GM12878 (cell line): ENCODE results near the gene ADGRD1. TPM values are rescaled to one million over a fixed set of nuclear protein-coding genes. Genes with fewer than 3 reads are reported as not detected.

Experiments
- ATAC-seq: fragments of 200-7000 bp; cut with Tn5 transposase; 3 replicates; pipeline ENCODE4 v1.9.1; 2020; ENCODE audit warnings: mild to moderate bottlenecking, moderate library complexity
- BruUV-seq: library from RNA; stranded (reverse); fragments of 400-500 nt; replicated peaks from 2 replicates; lab custom pipeline; 2021; lab: Mats Ljungman, UMichigan
- CTCF ChIA-PET: fragments of 300-600 bp; sonication (Branson Sonifier 250); formaldehyde crosslinking; extraction: SDS; loops from one replicate; lab custom pipeline; 2021; ENCODE audit warnings: inconsistent platforms; lab: Yijun Ruan, JAX
- POLR2A ChIA-PET: fragments of 350-600 bp; formaldehyde crosslinking; extraction: SDS; loops from one replicate; lab custom pipeline; 2021; ENCODE audit warnings: inconsistent platforms; lab: Charles Lee
- RAD21 ChIA-PET: fragments of 300-600 bp; sonication (Branson Sonifier 250); formaldehyde crosslinking; loops from one replicate; lab custom pipeline; 2023; ENCODE audit warnings: antibody characterized with exemption; ENCODE audit not compliant: unreplicated experiment; lab: Charles Lee
- SMC1A ChIA-PET: fragments of 300-600 bp; sonication (Branson Sonifier 250); formaldehyde crosslinking; loops from one replicate; lab custom pipeline; 2023; ENCODE audit not compliant: unreplicated experiment, uncharacterized antibody; lab: Charles Lee
- DNase-seq: peaks from one replicate; pipeline ENCODE4 v3.0.0-alpha.2; 2011; ENCODE audit warnings: low read depth, low spot score
- FAIRE-seq: peaks from 3 replicates; lab custom pipeline; 2011; peaks lifted over from hg19 to GRCh38; lab: Jason Lieb, UNC
- H2AFZ ChIP-seq: 2 replicates; pipeline ENCODE4 v1.6.0; 2011; ENCODE audit warnings: low read depth, low read length, control low read depth; ENCODE audit not compliant: control insufficient read depth
- H3K27ac ChIP-seq: 2 replicates; pipeline ENCODE4 v1.5.1; 2011; ENCODE audit warnings: control low read depth; ENCODE audit not compliant: control insufficient read depth, insufficient read depth
- H3K27me3 ChIP-seq, 2 experiments: replicated peaks in 1 of 2; 2 replicates each; pipeline versions ENCODE4 v1.6.0 to v1.6.1; 2011; ENCODE audit warnings: low read length in 1 of 2; ENCODE audit not compliant: control insufficient read depth in 2 of 2, insufficient read depth in 2 of 2
- H3K36me3 ChIP-seq, 2 experiments: 2 replicates each; pipeline ENCODE4 v1.5.1; 2011; ENCODE audit warnings: low read length in 1 of 2; ENCODE audit not compliant: control insufficient read depth in 2 of 2, insufficient read depth in 2 of 2
- H3K4me1 ChIP-seq: 2 replicates; pipeline ENCODE4 v1.6.1; 2011; ENCODE audit warnings: mild to moderate bottlenecking, low read length, moderate library complexity, mixed read lengths; ENCODE audit not compliant: control insufficient read depth, insufficient read depth
- H3K4me2 ChIP-seq: 2 replicates; pipeline ENCODE4 v1.6.0; 2011; ENCODE audit warnings: control low read depth; ENCODE audit not compliant: control insufficient read depth, insufficient read depth
- H3K4me3 ChIP-seq: fragments of 200-600 bp; sonication (generic); 2 replicates; pipeline ENCODE4 v1.5.1; 2016
- H3K79me2 ChIP-seq: 2 replicates; pipeline ENCODE4 v1.6.0; 2011; ENCODE audit warnings: low read length; ENCODE audit not compliant: control insufficient read depth, insufficient read depth
- H3K9ac ChIP-seq: 2 replicates; pipeline ENCODE4 v1.8.0; 2011; ENCODE audit warnings: low read length, control low read depth, mixed read lengths; ENCODE audit not compliant: control insufficient read depth, insufficient read depth
- H3K9me3 ChIP-seq: replicated peaks from 3 replicates; pipeline ENCODE4 v1.5.1; 2011; ENCODE audit warnings: mild to moderate bottlenecking, low read length; ENCODE audit not compliant: control insufficient read depth, insufficient read depth
- H4K20me1 ChIP-seq: 2 replicates; pipeline ENCODE4 v1.6.0; 2011; ENCODE audit not compliant: control insufficient read depth, insufficient read depth
- CHD4 ChIP-seq: fragments of 200-600 bp; sonication (generic); IDR thresholded peaks from 2 replicates; pipeline ENCODE4 v1.6.1; 2016; ENCODE audit warnings: mild to moderate bottlenecking
- CREB1 ChIP-seq: IDR thresholded peaks from 2 replicates; pipeline ENCODE4 v1.6.1; 2012; ENCODE audit warnings: low read depth, mild to moderate bottlenecking, inconsistent platforms
- E4F1 ChIP-seq: fragments of 450-650 bp; IDR thresholded peaks from 2 replicates; pipeline ENCODE4 v1.6.1; 2018; ENCODE audit warnings: borderline replicate concordance, mild to moderate bottlenecking; ENCODE audit not compliant: partially characterized antibody
- ETV6 ChIP-seq, 2 experiments: fragments of 450-650 bp in 1 of 2; IDR thresholded peaks in 1 of 2; conservative IDR thresholded peaks in 1 of 2; 2 replicates each; pipeline ENCODE4 v1.6.1; 2014; ENCODE audit warnings: antibody characterized with exemption in 1 of 2, borderline replicate concordance in 1 of 2, low read depth in 1 of 2, mild to moderate bottlenecking in 1 of 2, moderate library complexity in 1 of 2
- JUNB ChIP-seq: IDR thresholded peaks from 2 replicates; pipeline ENCODE4 v1.6.1; 2016; ENCODE audit warnings: antibody characterized with exemption, mild to moderate bottlenecking
- MTA2 ChIP-seq: fragments of 450-650 bp; IDR thresholded peaks from 2 replicates; pipeline ENCODE4 v1.6.1; 2016; ENCODE audit warnings: low read depth, mild to moderate bottlenecking, moderate library complexity
- NFYA ChIP-seq: IDR thresholded peaks from 2 replicates; pipeline ENCODE4 v1.6.1; 2011; ENCODE audit warnings: low read depth, mild to moderate bottlenecking, low read length, improper control_type of control experiment, borderline replicate concordance
- PKNOX1 ChIP-seq: fragments of 450-650 bp; IDR thresholded peaks from 2 replicates; pipeline ENCODE4 v1.6.1; 2016; ENCODE audit warnings: mild to moderate bottlenecking
- POLR2AphosphoS2 ChIP-seq: IDR thresholded peaks from 2 replicates; pipeline ENCODE4 v1.6.1; 2011; ENCODE audit warnings: low read depth, mild to moderate bottlenecking, low read length, improper control_type of control experiment, moderate library complexity
- RBBP5 ChIP-seq: fragments of 200-600 bp; sonication (generic); conservative IDR thresholded peaks from 2 replicates; pipeline ENCODE4 v1.6.1; 2016
- SIN3A ChIP-seq: IDR thresholded peaks from 2 replicates; pipeline ENCODE4 v1.6.1; 2012; ENCODE audit warnings: low read depth, low read length, improper control_type of control experiment
- SMAD1 ChIP-seq: fragments of 450-650 bp; IDR thresholded peaks from 2 replicates; pipeline ENCODE4 v1.6.1; 2018; ENCODE audit warnings: mild to moderate bottlenecking, low read depth; ENCODE audit not compliant: partially characterized antibody
- SMAD5 ChIP-seq: IDR thresholded peaks from 2 replicates; pipeline ENCODE4 v1.6.1; 2016; ENCODE audit warnings: antibody characterized with exemption, low read depth
- WRNIP1 ChIP-seq: IDR thresholded peaks from 2 replicates; pipeline ENCODE4 v1.6.1; 2011; ENCODE audit warnings: low read depth, low read length, improper control_type of control experiment, borderline replicate concordance
- WGBS: methylation state at CpG from one replicate; pipeline ENCODE4 v1.1.6; 2016; ENCODE audit warnings: low lambda C conversion rate; ENCODE audit not compliant: insufficient replicate concordance, insufficient coverage; ENCODE audit errors: missing lambda C conversion rate; 5-methylcytosine and 5-hydroxymethylcytosine counted together
- in situ Hi-C: fragments of 300-500 bp; cut with MboI; formaldehyde crosslinking; loops from 9 replicates; pipeline ENCODE4 v1.14.3; 2018; ENCODE audit warnings: mixed read lengths
- intact Hi-C: fragments of 100-400 bp; cut with micrococcal nuclease; formaldehyde crosslinking; loops from one replicate; pipeline ENCODE4 v1.14.2; 2022; ENCODE audit not compliant: unreplicated experiment
- polyA plus RNA-seq, 11 experiments: library from polyadenylated mRNA; depleted of rRNA in 4 of 11; unstranded in 6 of 11; stranded (reverse) in 5 of 11; fragments of >200 nt; fragmentation: Nextera tagmentation in 4 of 11; fragmentation: Illumina TruSeq in 1 of 11; extraction: Ambion mirVana in 4 of 11; extraction: Trizol in 1 of 11; gene quantifications; 1 replicate in 1 of 11; 2 replicates in 10 of 11; pipeline versions ENCODE4 v1.2.1 to v1.2.3, GENCODE V29; 2011 to 2016; ENCODE audit warnings: inconsistent platforms in 2 of 11, missing spikeins in 2 of 11, low read depth in 1 of 11
- total RNA-seq, 4 experiments: library from RNA; depleted of rRNA in 3 of 4; stranded (reverse); fragments of >200 nt in 3 of 4; fragmentation: Illumina TruSeq in 1 of 4; extraction: Trizol in 1 of 4; gene quantifications; 2 replicates each; pipeline versions ENCODE4 v1.2.1 to v1.2.3, GENCODE V29; 2013 to 2021

The ADGRD1 gene
- total and polyA plus RNA-seq, 10 of the 15 experiments (the other 5 are each of a cell fraction or from before 2014, with no cell fraction given) = 0.15 to 12.7 (median 1.2) TPM

- no peak overlapping the region for H3K9ac ChIP-seq
- CTCF ChIA-PET = interaction anchor here (0.6 to 5.8 kb wide), 30 partner anchors 9 to 732 kb away, joined by 3 to 198 read pairs (median 4); no protein-coding TSS in a partner anchor
These were observed 150.2 kb downstream of the ADGRD1 start for GRCh38 chr12:131103669-131104462.

More at GRCh38 chr12:131103669-131104462, 150.2 kb downstream of the ADGRD1 start:
- FAIRE-seq (no peak), DNase-seq (no peak)
- no TSS peak for BruUV-seq
- WGBS = 83% methylated on average over 35 of the region's 35 CpGs
- no peaks in the 10 kb centered on the region for H3K36me3 ChIP-seq
- intact Hi-C loops = loop anchor here (1.0 to 5.0 kb wide), 3 partner anchors 28 to 351 kb away; no protein-coding TSS in a partner anchor
- TF ChIP-seq POLR2AphosphoS2 (no peak), MTA2 (no peak), PKNOX1 (no peak), SMAD1 (no peak), E4F1 (no peak), ETV6 (conservative IDR thresholded peaks at IDR 0.05 in 1 of 2, IDR thresholded peaks at IDR 0.05 in 1 of 2; ENCODE audit: borderline replicate concordance in 1 of 2, low read depth in 1 of 2) (no peak), CHD4 (no peak), SMAD5 (no peak), SIN3A (no peak), CREB1 (no peak), WRNIP1 (no peak), JUNB (no peak), RBBP5 (no peak), NFYA (no peak)
- TF ChIP-seq, all 136 proteins: peak for 0
- no peak for ATAC-seq
- ChIA-PET RAD21 (interaction anchor here (0.7 to 4.5 kb wide), 21 partner anchors 9 to 732 kb away, joined by 3 to 101 read pairs (median 4); no protein-coding TSS in a partner anchor), SMC1A (interaction anchor here (0.6 to 6.4 kb wide), 19 partner anchors 9 to 351 kb away, joined by 3 to 86 read pairs (median 5); no protein-coding TSS in a partner anchor), POLR2A (interaction anchor here (0.5 to 3.8 kb wide), 4 partner anchors 11 to 233 kb away, joined by 3 to 16 read pairs (median 6); no protein-coding TSS in a partner anchor)
- Histone ChIP-seq H4K20me1 (no peaks in the 10 kb centered on the region), H3K9me3 (no peaks in the 10 kb centered on the region; the same call in 2 of the 3 replicates), H3K4me1 (peaks cover 46% of the 10 kb centered on the region), H3K27ac (no peak overlapping the region), H3K79me2 (no peaks in the 10 kb centered on the region; the same call in 1 of the 2 replicates), H3K4me2 (no peak overlapping the region), H2AFZ (no peak overlapping the region), H3K27me3 (no peaks in the 10 kb centered on the region), H3K4me3 (no peak overlapping the region)
- in situ Hi-C loops = loop anchor here (10.0 kb wide), 1 partner anchor 721 kb away; the partner anchor contains the start of gene MMP17
